GM19397 (cell line): ENCODE measurements around the gene ARMH1.
"Not testable (repeated sequence)": the region's sequence is repeated elsewhere in the genome, so short reads cannot be mapped to it uniquely, and the experiment has no call there.

Experiments used
- ATAC-seq: cut with Tn5 transposase; IDR thresholded peaks from one replicate; pipeline ENCODE4 v1.9.1; 2021; ENCODE audit warnings: mild to moderate bottlenecking, moderate library complexity; ENCODE audit not compliant: unreplicated experiment

Gene ARMH1

GRCh38 chr1:44693159-44693558 lies 18.6 kb downstream of the ARMH1 start:
- no peak for ATAC-seq

DNA sequence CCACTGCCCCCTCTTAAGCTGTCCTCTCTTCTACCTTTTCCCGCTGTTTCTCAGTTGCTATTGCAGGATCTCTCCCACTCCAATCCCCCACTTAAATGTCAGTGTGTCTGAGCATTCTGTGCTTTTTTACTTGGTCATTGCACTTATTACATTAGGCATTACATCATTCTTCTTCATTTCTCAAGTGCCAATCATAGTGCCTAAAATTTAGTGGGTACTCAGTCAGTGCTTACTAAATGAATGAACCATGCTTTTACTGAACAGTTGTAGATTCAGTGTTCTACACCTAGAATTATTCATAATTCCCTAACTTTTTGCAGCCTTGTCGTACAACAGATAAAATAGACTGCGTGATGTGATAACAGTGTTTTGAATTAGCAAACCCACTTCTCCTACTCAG lies 19.4 kb downstream of the ARMH1 start:
- no peak for ATAC-seq

DNA sequence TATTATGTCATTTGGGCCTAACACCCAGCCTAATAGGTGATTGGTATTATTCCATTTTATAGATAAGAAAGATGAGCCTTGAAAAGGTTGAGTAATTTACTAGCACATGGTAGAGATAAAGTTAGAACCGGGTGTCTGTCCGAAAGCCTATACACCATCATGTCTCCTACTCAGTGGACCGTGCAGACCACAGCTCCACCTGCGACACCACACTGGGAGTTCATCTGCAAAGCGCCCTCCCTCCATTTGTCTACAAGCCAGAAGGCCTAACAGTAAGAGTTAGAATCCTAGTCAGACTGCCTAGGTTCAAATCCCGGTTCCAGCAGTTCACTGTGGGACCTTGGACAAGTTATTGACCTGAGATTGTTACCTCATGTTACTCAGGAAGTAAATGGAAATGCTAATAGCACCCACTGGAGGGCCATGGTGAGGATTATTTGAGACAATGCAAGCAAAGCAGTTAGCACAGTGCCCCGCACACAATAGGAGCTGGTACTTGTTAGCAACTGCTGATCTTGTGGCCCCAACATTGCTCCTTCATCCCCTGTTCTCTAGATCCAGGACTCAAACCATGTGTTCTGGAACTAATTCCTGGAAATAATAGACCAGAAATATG lies 20.5 kb downstream of the ARMH1 start:
- ATAC-seq: peak; percentile 53

DNA sequence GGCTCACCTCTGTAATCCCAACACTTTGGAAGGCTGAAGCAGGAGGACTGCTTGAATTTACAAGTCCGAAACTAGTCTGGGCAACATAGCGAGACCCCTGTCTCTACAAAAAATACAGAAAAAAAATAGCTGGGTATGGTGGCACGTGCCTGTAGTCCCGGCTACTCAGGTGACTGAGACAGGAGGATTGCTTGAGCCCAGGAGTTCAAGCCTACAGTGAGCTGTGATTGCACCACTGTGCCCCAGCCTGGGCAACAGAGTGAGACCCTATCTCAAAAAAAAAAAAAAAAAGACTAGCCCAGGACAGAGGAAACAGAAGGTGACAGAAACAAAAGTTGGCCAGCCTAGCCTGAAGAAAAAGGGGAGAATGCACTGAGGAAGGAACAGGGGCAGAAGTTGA lies 21.2 kb downstream of the ARMH1 start:
- no peak for ATAC-seq

DNA sequence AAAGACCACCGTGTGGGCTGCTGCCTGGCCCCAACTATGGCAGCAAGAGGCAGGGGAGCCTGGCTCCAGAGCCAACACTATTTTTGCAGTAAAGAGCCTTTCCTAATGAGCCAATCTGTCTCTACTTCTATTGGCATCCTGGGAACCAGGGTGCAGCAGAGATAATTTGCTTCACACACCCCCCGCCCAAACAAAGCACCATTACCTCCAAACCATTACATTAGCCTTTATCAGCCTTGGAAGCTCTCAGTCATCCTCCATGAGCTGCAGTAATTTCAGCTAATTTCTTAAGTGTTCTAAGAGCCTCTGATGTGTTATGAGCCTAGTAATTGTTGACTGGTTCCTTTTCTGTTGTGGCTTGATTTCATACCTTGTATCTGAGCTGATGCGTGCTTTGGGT lies 21.6 kb downstream of the ARMH1 start:
- no peak for ATAC-seq

- ATAC-seq: no peak
Measured at GRCh38 chr1:44696789-44697345, 22.4 kb downstream of the ARMH1 start.

DNA sequence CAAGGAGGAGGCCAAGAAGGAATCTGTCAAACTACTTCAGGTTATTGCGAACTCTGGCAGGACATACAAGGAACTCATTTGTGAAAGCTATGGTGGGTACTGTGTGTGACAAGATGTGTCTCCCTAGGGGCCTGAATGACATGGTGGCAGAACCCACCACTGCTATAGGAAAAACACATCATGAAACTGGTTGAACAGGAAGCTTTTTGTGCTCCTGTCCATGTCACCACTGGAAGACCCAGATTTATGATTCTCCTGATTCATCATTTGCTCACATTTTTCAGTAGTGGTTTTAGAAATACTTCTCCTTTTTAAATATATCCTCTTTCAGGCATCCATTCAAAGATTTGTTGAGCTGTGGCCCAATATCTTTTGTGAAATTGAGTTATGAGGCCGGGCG lies 23.6 kb downstream of the ARMH1 start:
- no peak for ATAC-seq

- ATAC-seq: not testable (repeated sequence)
Measured at GRCh38 chr1:44699375-44699774, 24.9 kb downstream of the ARMH1 start.

- ATAC-seq: no peak
Measured at GRCh38 chr1:44700573-44700972, 26.1 kb downstream of the ARMH1 start.

DNA sequence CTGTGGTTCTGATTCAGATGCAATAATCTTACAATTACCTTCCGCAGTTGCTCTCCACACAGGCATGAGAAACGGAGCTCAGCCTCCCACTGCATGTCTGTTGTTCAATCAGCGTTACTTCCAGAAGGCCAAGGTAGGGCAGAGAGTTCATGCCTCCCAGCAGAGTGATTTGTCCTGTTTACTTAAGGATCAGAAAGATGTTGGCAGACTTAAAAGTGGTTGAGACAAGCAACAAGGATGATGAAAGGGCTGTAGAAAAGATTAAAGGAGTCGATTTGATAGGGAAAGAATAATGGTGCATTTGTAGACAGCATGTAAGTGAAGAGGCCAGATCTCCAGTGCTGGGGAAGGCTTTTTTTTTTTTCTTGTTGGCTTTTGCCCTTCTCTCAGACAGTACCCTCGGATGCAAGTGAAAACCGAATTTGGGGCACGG lies 26.6 kb downstream of the ARMH1 start:
- ATAC-seq: no peak

GRCh38 chr1:44705470-44705869 lies 31.0 kb downstream of the ARMH1 start:
- ATAC-seq: no peak

- ATAC-seq: no peak
Measured at GRCh38 chr1:44705938-44706337, 31.4 kb downstream of the ARMH1 start.

- no peak for ATAC-seq
Measured at GRCh38 chr1:44707112-44707881, 32.8 kb downstream of the ARMH1 start.

- no peak for ATAC-seq
Measured at GRCh38 chr1:44707959-44708831, 33.7 kb downstream of the ARMH1 start.

DNA sequence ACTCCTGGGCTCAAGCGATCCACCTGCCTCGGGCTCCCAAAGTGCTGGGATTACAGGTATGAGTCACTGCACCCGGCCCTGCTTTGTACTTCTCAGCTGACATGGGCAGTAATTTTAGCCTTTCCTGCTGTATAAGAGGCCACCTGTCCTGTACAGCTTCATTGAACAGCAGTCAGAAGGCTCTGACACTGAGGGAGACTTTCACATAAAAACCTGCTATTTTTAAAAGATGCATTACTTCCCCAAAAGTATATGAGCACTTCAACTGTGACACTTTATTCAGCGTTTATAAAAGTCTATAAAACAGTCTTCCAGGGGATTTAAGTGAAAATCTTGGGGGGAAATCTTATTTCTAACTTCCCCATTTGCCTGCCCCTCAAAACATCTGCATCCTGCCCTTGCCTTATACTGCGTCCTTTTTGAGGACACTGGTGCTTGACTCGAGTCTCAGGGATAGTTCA lies 38.8 kb downstream of the ARMH1 start:
- peak; percentile 61 for ATAC-seq

DNA sequence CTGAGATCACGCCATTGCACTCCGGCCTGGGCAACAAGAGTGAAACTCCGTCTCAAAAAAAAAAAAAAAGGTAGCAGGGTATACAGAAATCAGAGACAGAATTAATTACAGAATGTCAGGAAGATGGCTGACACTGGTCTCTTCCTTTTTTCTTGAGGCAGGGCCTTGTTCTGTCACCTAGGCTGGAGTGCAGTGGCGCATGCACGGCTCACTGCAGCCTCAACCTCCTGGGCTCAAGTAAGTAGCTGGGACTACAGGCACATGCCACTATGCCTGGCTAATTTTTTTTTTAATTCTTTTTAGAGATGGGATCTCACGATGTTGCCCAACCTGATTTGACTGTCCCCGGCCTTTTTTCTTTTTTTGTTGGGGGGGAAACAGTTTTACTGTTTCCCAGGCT lies 40.0 kb downstream of the ARMH1 start:
- ATAC-seq: no peak

GRCh38 chr1:44714944-44715571 lies 40.5 kb downstream of the ARMH1 start:
- no peak for ATAC-seq

DNA sequence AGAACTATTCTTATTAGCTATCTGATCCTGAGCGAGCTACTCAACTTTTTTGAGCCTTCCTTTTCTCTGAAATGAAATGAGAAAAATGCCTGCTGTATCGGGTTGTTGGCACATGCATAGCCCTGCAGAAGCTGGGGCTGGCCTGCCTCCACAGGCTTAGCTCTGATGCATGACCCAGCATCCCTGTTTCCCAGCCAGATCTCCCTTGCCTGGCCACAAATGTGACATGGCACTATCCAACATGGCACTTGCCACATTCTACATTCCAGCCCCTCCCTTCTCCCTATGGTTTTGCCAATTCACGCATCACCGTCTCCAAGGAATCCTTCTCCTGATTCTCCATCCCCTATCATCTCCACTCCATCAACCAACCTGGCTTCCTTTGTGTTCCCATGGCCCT lies 42.6 kb downstream of the ARMH1 start:
- ATAC-seq: no peak

- no peak for ATAC-seq
Measured at GRCh38 chr1:44717653-44718052, 43.1 kb downstream of the ARMH1 start.

DNA sequence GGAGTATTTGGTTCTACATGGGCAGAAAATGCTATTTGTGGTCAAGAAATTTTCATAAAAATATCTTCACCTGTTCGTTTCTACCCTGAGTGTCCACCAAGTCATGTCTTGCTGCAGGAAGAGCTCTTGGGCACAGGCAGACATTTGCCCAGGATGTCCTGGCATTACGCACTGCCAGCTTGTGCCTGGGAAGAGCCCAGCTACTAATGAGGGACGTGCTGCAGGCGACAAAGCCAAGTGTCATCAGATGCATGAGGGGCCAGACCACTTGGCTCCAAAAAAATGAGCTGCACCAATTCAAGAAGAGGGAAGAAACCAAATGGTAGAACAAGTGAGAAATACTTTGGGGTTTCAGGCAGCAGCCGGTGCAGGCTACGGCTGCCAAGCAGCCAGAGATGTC lies 43.6 kb downstream of the ARMH1 start:
- ATAC-seq: no peak

DNA sequence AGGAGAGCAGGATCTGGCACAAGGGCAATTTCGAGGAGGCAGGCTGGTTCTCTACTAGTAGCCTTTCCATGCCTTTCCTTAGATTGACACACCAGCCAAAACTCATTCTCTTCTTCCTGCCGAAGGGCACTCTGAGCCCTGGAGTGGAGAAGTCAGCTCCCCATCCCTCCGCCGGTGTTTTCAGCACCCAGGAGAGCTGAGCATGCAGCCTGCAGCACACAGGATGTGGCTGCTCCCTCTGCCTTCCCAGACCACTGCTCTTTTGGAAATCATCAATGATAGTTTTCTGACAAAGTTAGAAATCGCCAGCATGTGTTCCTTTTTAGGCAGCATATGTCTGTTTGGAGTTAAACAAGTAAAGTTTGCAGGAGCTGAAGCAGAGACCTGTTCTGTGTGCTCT lies 44.8 kb downstream of the ARMH1 start:
- no peak for ATAC-seq
